Measurements from ENCODE around the gene FANCI. TPM values are rescaled to one million over a fixed set of nuclear protein-coding genes. Genes with fewer than 3 reads are reported as not detected.

The FANCI gene
- total and polyA plus RNA-seq, 4 donors: 3.2 to 11.9 (median 6.3) TPM

- no peak overlapping the region for H3K27ac ChIP-seq (ENCODE audit: low read depth in 1 of 2, low read length in 1 of 2)
- no peaks in the 10 kb centered on the region for H3K27me3 ChIP-seq (ENCODE audit: control insufficient read depth in 3 of 3, insufficient read depth in 3 of 3, low read length in 2 of 3)
- DNase-seq: no peak
- H3K36me3 ChIP-seq (ENCODE audit: control insufficient read depth in 4 of 4, insufficient read depth in 4 of 4, low read length in 4 of 4): peaks cover 0 to 35% (median 9%) of the 10 kb centered on the region in 4 donors
- no peak overlapping the region for H3K9ac ChIP-seq (ENCODE audit: insufficient read depth in 1 of 2, low read length in 2 of 2)
- no peaks in the 10 kb centered on the region for H3K9me3 ChIP-seq (ENCODE audit: control insufficient read depth in 4 of 4, insufficient read depth in 3 of 4, low read length in 3 of 4)
- peaks cover 0 to 5% (median 0%) of the 10 kb centered on the region in 5 donors for H3K4me1 ChIP-seq (ENCODE audit: control insufficient read depth in 5 of 5, insufficient read depth in 5 of 5, low read length in 5 of 5)
- WGBS, 2 donors: 93 to 97% methylated on average over 2 of the region's 2 CpGs
- TF ChIP-seq CTCF (IDR thresholded peaks at IDR 0.05; ENCODE audit: control extremely low read depth, extremely low read depth): no peak
- no peak overlapping the region for H3K4me3 ChIP-seq
- no peak for ATAC-seq (ENCODE audit: insufficient read depth, low FRiP score)
Measured at GRCh38 chr15:89303986-89304385, 60.2 kb downstream of the FANCI start.

- Histone ChIP-seq H3K9me3 (ENCODE audit: control insufficient read depth in 4 of 4, insufficient read depth in 3 of 4, low read length in 3 of 4) (no peaks in the 10 kb centered on the region), H3K4me1 (ENCODE audit: control insufficient read depth in 5 of 5, insufficient read depth in 5 of 5, low read length in 5 of 5) (peaks cover 0 to 5% (median 0%) of the 10 kb centered on the region in 5 donors), H3K4me3 (no peak overlapping the region), H3K27ac (ENCODE audit: low read depth in 1 of 2, low read length in 1 of 2) (no peak overlapping the region), H3K36me3 (ENCODE audit: control insufficient read depth in 4 of 4, insufficient read depth in 4 of 4, low read length in 4 of 4) (peaks cover 0 to 36% (median 9%) of the 10 kb centered on the region in 4 donors), H3K27me3 (ENCODE audit: control insufficient read depth in 3 of 3, insufficient read depth in 3 of 3, low read length in 2 of 3) (no peaks in the 10 kb centered on the region), H3K9ac (ENCODE audit: insufficient read depth in 1 of 2, low read length in 2 of 2) (no peak overlapping the region)
- TF ChIP-seq CTCF (IDR thresholded peaks at IDR 0.05; ENCODE audit: control extremely low read depth, extremely low read depth): no peak
- 95 to 98% methylated on average over 3 of the region's 3 CpGs for WGBS, 2 donors
- DNase-seq: no peak
- no peak for ATAC-seq (ENCODE audit: insufficient read depth, low FRiP score)
Measured at GRCh38 chr15:89305395-89305794, 61.6 kb downstream of the FANCI start.

- H3K27me3 ChIP-seq (ENCODE audit: control insufficient read depth in 3 of 3, insufficient read depth in 3 of 3, low read length in 2 of 3): no peaks in the 10 kb centered on the region
- ATAC-seq (ENCODE audit: insufficient read depth, low FRiP score): no peak
- H3K4me3 ChIP-seq: no peak overlapping the region
- no peak overlapping the region for H3K9ac ChIP-seq (ENCODE audit: insufficient read depth in 1 of 2, low read length in 2 of 2)
- no peak for DNase-seq
- 97% methylated on average over 2 of the region's 2 CpGs for WGBS, 2 donors
- no peak overlapping the region for H3K27ac ChIP-seq (ENCODE audit: low read depth in 1 of 2, low read length in 1 of 2)
- peaks cover 0 to 33% (median 7%) of the 10 kb centered on the region in 4 donors for H3K36me3 ChIP-seq (ENCODE audit: control insufficient read depth in 4 of 4, insufficient read depth in 4 of 4, low read length in 4 of 4)
- H3K9me3 ChIP-seq (ENCODE audit: control insufficient read depth in 4 of 4, insufficient read depth in 3 of 4, low read length in 3 of 4): no peaks in the 10 kb centered on the region
- peaks cover 0 to 5% (median 0%) of the 10 kb centered on the region in 5 donors for H3K4me1 ChIP-seq (ENCODE audit: control insufficient read depth in 5 of 5, insufficient read depth in 5 of 5, low read length in 5 of 5)
- no peak for TF ChIP-seq CTCF (IDR thresholded peaks at IDR 0.05; ENCODE audit: control extremely low read depth, extremely low read depth)
Measured at GRCh38 chr15:89307046-89307587, 63.3 kb downstream of the FANCI start.

- Histone ChIP-seq H3K9me3 (ENCODE audit: control insufficient read depth in 4 of 4, insufficient read depth in 3 of 4, low read length in 3 of 4) (no peaks in the 10 kb centered on the region), H3K36me3 (ENCODE audit: control insufficient read depth in 4 of 4, insufficient read depth in 4 of 4, low read length in 4 of 4) (peaks cover 0 to 32% (median 8%) of the 10 kb centered on the region in 4 donors), H3K27me3 (ENCODE audit: control insufficient read depth in 3 of 3, insufficient read depth in 3 of 3, low read length in 2 of 3) (no peaks in the 10 kb centered on the region), H3K4me1 (ENCODE audit: control insufficient read depth in 5 of 5, insufficient read depth in 5 of 5, low read length in 5 of 5) (peaks cover 0 to 5% (median 0%) of the 10 kb centered on the region in 5 donors), H3K9ac (ENCODE audit: insufficient read depth in 1 of 2, low read length in 2 of 2) (no peak overlapping the region), H3K27ac (ENCODE audit: low read depth in 1 of 2, low read length in 1 of 2) (no peak overlapping the region), H3K4me3 (no peak overlapping the region)
- DNase-seq (no peak), ATAC-seq (ENCODE audit: insufficient read depth, low FRiP score) (no peak)
- TF ChIP-seq CTCF (IDR thresholded peaks at IDR 0.05; ENCODE audit: control extremely low read depth, extremely low read depth): no peak
- WGBS, 2 donors: 81 to 89% methylated on average over 2 of the region's 2 CpGs
Measured at GRCh38 chr15:89307791-89308190, 64.0 kb downstream of the FANCI start.

Measured in lung (tissue), 12 donors.